ENCODE results near the gene RASGRP2.

DNA sequence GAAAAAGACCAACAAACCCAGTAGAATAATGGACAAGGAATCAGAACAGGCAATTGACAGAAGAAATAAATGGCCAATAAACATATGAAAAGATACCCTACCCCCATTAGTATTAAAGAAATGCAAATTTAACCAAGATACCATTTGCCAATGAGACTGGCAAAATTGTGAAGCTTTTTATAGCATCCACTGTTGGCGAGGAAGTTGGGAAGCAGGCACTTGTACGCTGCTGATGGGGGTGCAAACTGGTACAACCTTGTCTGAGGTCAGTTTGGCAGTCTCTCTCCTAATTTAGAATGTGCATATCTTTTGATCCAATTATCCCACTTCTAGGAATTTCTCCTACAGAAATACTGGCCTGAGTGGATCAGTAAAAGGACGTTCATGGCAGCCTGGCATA is 12.3 kb downstream of the RASGRP2 start:
- TF ChIP-seq CREB5 (CRISPR knock-in tag; IDR thresholded peaks at IDR 0.05; ENCODE audit: low read depth) (no peak), CSRNP3 (CRISPR knock-in tag; IDR thresholded peaks at IDR 0.05) (no peak), ARNTL (CRISPR knock-in tag; IDR thresholded peaks at IDR 0.05; ENCODE audit: borderline replicate concordance, low read depth) (no peak)

Data from SK-N-SH treated with all-trans-retinoic acid at 6 μM for 48 hours (cell line).